HepG2 (cell line): ENCODE results near the gene DDX1. TPM values are rescaled to one million over a fixed set of nuclear protein-coding genes. Genes with fewer than 3 reads are reported as not detected.

Source experiments
- ATAC-seq: fragments of 200-7000 bp; cut with Tn5 transposase; 3 replicates; pipeline ENCODE4 v1.9.1; 2020; ENCODE audit warnings: mild to moderate bottlenecking, moderate library complexity
- BruUV-seq: library from RNA; stranded (reverse); fragments of 400-500 nt; replicated peaks from 2 replicates; lab custom pipeline; 2021; lab: Mats Ljungman, UMichigan
- CTCF ChIA-PET: fragments of 300-600 bp; formaldehyde crosslinking; extraction: SDS; loops from one replicate; lab custom pipeline; 2021; ENCODE audit warnings: low total read pairs, inconsistent platforms, low intra/inter-chr PET ratio; lab: Yijun Ruan, JAX
- POLR2A ChIA-PET: fragments of 350-600 bp; sonication (Branson Sonifier 250); formaldehyde crosslinking; loops from one replicate; lab custom pipeline; 2020; ENCODE audit warnings: antibody characterized with exemption, inconsistent platforms; lab: Yijun Ruan, JAX
- DNase-seq: peaks from one replicate; pipeline ENCODE4 v3.0.0-alpha.2; 2015; ENCODE audit warnings: low spot score
- FAIRE-seq: peaks from 3 replicates; lab custom pipeline; 2011; peaks lifted over from hg19 to GRCh38; lab: Jason Lieb, UNC
- H2AFZ ChIP-seq: one replicate; pipeline ENCODE4 v1.6.1; 2011; ENCODE audit warnings: low read length, inconsistent platforms
- H3K27ac ChIP-seq: fragments of 300-600 bp; 3 replicates; pipeline ENCODE4 v1.8.0; 2011; ENCODE audit warnings: mixed run types, mild to moderate bottlenecking, mixed read lengths, low read length, inconsistent platforms; ENCODE audit not compliant: insufficient read depth; ENCODE audit errors: extremely low read length
- H3K27me3 ChIP-seq, 2 experiments: fragments of 200-600 bp in 1 of 2; 2 replicates in 1 of 2; 3 replicates in 1 of 2; pipeline versions ENCODE4 v1.6.0 to v1.8.0; 2011; ENCODE audit warnings: low read length in 2 of 2, mild to moderate bottlenecking in 2 of 2, moderate library complexity in 2 of 2, inconsistent platforms in 1 of 2; ENCODE audit not compliant: insufficient read depth in 2 of 2, control insufficient read depth in 1 of 2
- H3K36me3 ChIP-seq, 2 experiments: fragments of 200-600 bp in 1 of 2; replicated peaks in 1 of 2; 2 replicates in 1 of 2; 3 replicates in 1 of 2; pipeline versions ENCODE4 v1.5.1 to v1.8.0; 2011; ENCODE audit warnings: low read length in 2 of 2, inconsistent platforms in 1 of 2; ENCODE audit not compliant: insufficient read depth in 2 of 2, control insufficient read depth in 1 of 2
- H3K4me1 ChIP-seq: 2 replicates; pipeline ENCODE4 v1.5.1; 2012; ENCODE audit warnings: low read length, inconsistent platforms; ENCODE audit not compliant: insufficient read depth
- H3K4me2 ChIP-seq: 2 replicates; pipeline ENCODE4 v1.6.0; 2011; ENCODE audit warnings: low read depth, low read length, inconsistent platforms
- H3K4me3 ChIP-seq, 3 experiments: fragments of 200-600 bp in 1 of 3; sonication (generic), shearing (Covaris generic) in 1 of 3; replicated peaks in 1 of 3; 2 replicates each; pipeline ENCODE4 v1.5.1; 2011 to 2016; ENCODE audit warnings: low read length in 3 of 3, inconsistent platforms in 2 of 3, low read depth in 2 of 3, mild to moderate bottlenecking in 2 of 3, control low read depth in 1 of 3, mixed read lengths in 1 of 3; ENCODE audit not compliant: insufficient read depth in 1 of 3
- H3K79me2 ChIP-seq: one replicate; pipeline ENCODE4 v1.6.1; 2011; ENCODE audit warnings: low read length, inconsistent platforms; ENCODE audit not compliant: insufficient read depth
- H3K9ac ChIP-seq: 2 replicates; pipeline ENCODE4 v1.6.0; 2011; ENCODE audit warnings: mild to moderate bottlenecking, low read depth, low read length, inconsistent platforms; ENCODE audit not compliant: insufficient read depth
- H3K9me3 ChIP-seq: 2 replicates; pipeline ENCODE4 v1.5.1; 2012; ENCODE audit warnings: mild to moderate bottlenecking, low read length
- H4K20me1 ChIP-seq: 2 replicates; pipeline ENCODE4 v1.6.0; 2011; ENCODE audit warnings: inconsistent platforms, mild to moderate bottlenecking, low read length, moderate library complexity; ENCODE audit not compliant: insufficient read depth
- GATAD2A ChIP-seq: IDR thresholded peaks from 2 replicates; pipeline ENCODE4 v1.6.1; 2016
- NFKBIZ ChIP-seq: IDR thresholded peaks from 2 replicates; pipeline ENCODE4 v1.6.1; 2018; ENCODE audit warnings: missing genetic modification reagents, missing compliant biosample characterization
- TOE1 ChIP-seq: sonication (generic); formaldehyde crosslinking; IDR thresholded peaks from 2 replicates; pipeline ENCODE4 v1.4.0; 2020; ENCODE audit warnings: mild to moderate bottlenecking, missing genetic modification reagents
- ZNF607 ChIP-seq: sonication (generic); formaldehyde crosslinking; IDR thresholded peaks from 2 replicates; pipeline ENCODE4 v1.5.1; 2020; ENCODE audit warnings: missing genetic modification reagents, mild to moderate bottlenecking, borderline replicate concordance
- ZNF737 ChIP-seq: sonication (generic); formaldehyde crosslinking; IDR thresholded peaks from 2 replicates; pipeline ENCODE4 v1.5.0; 2020; ENCODE audit warnings: missing genetic modification reagents, mild to moderate bottlenecking, borderline replicate concordance
- ZNF891 ChIP-seq: sonication (generic); formaldehyde crosslinking; IDR thresholded peaks from 2 replicates; pipeline ENCODE4 v1.5.0; 2020; ENCODE audit warnings: mild to moderate bottlenecking, missing genetic modification reagents
- WGBS: methylation state at CpG from one replicate; pipeline ENCODE4 v1.1.6; 2017; ENCODE audit warnings: low lambda C conversion rate; 5-methylcytosine and 5-hydroxymethylcytosine counted together
- in situ Hi-C: cut with HindIII; loops from 2 replicates; pipeline ENCODE4 v1.10.0; 2017; ENCODE audit warnings: low pct_unique_long_range_greater_than_20kb; ENCODE audit not compliant: extremely low pct_ligation_motif_present
- intact Hi-C: fragments of 100-400 bp; cut with micrococcal nuclease; formaldehyde crosslinking; loops from one replicate; pipeline ENCODE4 v1.10.0; 2022; ENCODE audit not compliant: unreplicated experiment
- polyA plus RNA-seq, 8 experiments: library from polyadenylated mRNA; depleted of rRNA in 3 of 8; stranded (reverse) in 7 of 8; unstranded in 1 of 8; fragments of >200 nt; fragmentation: Illumina TruSeq in 4 of 8; extraction: Trizol in 4 of 8; gene quantifications; 2 replicates each; pipeline versions ENCODE4 v1.2.1 to v1.2.3, GENCODE V29; 2011 to 2016; ENCODE audit warnings: low read depth in 4 of 8, missing spikeins in 1 of 8, mixed read lengths in 1 of 8; ENCODE audit not compliant: insufficient read depth in 1 of 8
- total RNA-seq, 5 experiments: library from RNA; depleted of rRNA; stranded (reverse); fragments of >200 nt; fragmentation: Illumina TruSeq; extraction: Trizol; gene quantifications; 2 replicates each; pipeline ENCODE4 v1.2.3, GENCODE V29; 2016; ENCODE audit warnings: low read depth in 1 of 5
- TF ChIP-seq, protein P1 (sequence below): sonication (generic); formaldehyde crosslinking; IDR thresholded peaks from 2 replicates; pipeline ENCODE4 v1.5.0; 2020; ENCODE audit warnings: missing genetic modification reagents
- TF ChIP-seq, protein P2 (sequence below): sonication (generic); formaldehyde crosslinking; IDR thresholded peaks from 2 replicates; pipeline ENCODE4 v1.4.0; 2020; ENCODE audit warnings: mild to moderate bottlenecking, missing genetic modification reagents
- TF ChIP-seq, protein P3 (sequence below): sonication (generic); formaldehyde crosslinking; IDR thresholded peaks from 2 replicates; pipeline ENCODE4 v1.9.0; 2021; ENCODE audit warnings: missing genetic modification reagents, mild to moderate bottlenecking, borderline replicate concordance

The DDX1 gene
- total and polyA plus RNA-seq, 2 of the 13 experiments (the other 11 are each of a cell fraction or from before 2014, with no cell fraction given) = 81.6 to 130 TPM

DNA sequence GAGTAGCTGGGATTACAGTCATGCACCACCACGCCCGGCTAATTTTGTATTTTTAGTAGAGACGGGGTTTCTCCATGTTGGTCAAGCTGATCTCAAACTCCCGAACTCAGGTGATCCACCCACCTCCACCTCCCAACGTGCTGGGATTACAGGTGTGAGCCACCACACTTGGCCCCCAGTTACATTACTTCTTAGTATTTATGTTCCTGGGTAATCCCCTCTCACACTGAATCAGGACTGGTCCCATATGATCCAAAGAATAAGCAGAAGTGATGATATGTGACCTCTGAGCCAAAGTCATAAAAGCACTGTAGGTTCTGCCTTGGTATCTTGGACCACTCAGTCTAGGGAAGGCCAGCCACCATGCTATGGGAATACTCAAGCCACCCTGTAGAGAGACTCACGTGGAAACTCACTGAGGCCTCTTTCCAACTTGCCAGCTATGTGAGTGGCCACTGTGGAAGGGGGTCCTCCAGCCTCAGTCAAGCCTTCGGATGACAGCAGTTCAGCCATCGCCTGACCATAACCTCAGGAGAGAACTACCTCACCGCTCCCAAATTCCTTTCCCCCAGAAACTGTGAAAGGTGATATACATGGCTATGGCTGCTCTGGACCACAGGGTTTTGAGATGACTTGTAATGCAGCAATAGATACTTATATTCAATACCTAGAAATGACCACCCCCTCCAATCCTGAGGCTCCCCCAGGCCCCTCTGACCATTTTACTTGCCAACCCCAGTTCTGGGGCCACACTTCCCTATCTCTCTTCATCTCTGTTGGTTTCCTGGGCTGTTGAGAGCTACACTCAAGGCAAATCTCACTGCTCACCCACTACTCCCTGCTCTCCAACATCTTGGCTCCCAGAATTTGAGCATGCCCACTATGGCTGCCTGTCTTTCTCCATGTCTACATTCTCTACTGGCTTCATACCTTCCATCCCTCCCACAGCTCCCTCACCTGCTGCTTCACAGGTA, 80.5 kb downstream of the DDX1 start:
- CTCF ChIA-PET = no interaction called here
- H3K4me1 ChIP-seq = peaks cover 41% of the 10 kb centered on the region
- no peak overlapping the region for H2AFZ ChIP-seq
- no peak overlapping the region for H3K4me3 ChIP-seq
- intact Hi-C loops = no loop called here
- in situ Hi-C loops = no loop called here
- no peak overlapping the region for H3K4me2 ChIP-seq
- POLR2A ChIA-PET = no interaction called here
- BruUV-seq = no TSS peak
- FAIRE-seq (no peak), ATAC-seq (no peak)
- 63% methylated on average over 9 of the region's 9 CpGs for WGBS
- no peaks in the 10 kb centered on the region for H3K36me3 ChIP-seq
- H3K27me3 ChIP-seq = peaks cover 0 to 18% of the 10 kb centered on the region in 2 experiments; a peak in 1 of 5 replicates
- TF ChIP-seq TOE1 (CRISPR knock-in tag) = no peak
- TF ChIP-seq, protein P1, sequence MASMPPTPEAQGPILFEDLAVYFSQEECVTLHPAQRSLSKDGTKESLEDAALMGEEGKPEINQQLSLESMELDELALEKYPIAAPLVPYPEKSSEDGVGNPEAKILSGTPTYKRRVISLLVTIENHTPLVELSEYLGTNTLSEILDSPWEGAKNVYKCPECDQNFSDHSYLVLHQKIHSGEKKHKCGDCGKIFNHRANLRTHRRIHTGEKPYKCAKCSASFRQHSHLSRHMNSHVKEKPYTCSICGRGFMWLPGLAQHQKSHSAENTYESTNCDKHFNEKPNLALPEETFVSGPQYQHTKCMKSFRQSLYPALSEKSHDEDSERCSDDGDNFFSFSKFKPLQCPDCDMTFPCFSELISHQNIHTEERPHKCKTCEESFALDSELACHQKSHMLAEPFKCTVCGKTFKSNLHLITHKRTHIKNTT = no peak
- no peak for TF ChIP-seq GATAD2A (CRISPR knock-in tag)
- TF ChIP-seq ZNF737 = no peak
- no peak for TF ChIP-seq NFKBIZ (CRISPR knock-in tag)
- no peak for TF ChIP-seq ZNF607 (CRISPR knock-in tag)
- TF ChIP-seq, protein P2, sequence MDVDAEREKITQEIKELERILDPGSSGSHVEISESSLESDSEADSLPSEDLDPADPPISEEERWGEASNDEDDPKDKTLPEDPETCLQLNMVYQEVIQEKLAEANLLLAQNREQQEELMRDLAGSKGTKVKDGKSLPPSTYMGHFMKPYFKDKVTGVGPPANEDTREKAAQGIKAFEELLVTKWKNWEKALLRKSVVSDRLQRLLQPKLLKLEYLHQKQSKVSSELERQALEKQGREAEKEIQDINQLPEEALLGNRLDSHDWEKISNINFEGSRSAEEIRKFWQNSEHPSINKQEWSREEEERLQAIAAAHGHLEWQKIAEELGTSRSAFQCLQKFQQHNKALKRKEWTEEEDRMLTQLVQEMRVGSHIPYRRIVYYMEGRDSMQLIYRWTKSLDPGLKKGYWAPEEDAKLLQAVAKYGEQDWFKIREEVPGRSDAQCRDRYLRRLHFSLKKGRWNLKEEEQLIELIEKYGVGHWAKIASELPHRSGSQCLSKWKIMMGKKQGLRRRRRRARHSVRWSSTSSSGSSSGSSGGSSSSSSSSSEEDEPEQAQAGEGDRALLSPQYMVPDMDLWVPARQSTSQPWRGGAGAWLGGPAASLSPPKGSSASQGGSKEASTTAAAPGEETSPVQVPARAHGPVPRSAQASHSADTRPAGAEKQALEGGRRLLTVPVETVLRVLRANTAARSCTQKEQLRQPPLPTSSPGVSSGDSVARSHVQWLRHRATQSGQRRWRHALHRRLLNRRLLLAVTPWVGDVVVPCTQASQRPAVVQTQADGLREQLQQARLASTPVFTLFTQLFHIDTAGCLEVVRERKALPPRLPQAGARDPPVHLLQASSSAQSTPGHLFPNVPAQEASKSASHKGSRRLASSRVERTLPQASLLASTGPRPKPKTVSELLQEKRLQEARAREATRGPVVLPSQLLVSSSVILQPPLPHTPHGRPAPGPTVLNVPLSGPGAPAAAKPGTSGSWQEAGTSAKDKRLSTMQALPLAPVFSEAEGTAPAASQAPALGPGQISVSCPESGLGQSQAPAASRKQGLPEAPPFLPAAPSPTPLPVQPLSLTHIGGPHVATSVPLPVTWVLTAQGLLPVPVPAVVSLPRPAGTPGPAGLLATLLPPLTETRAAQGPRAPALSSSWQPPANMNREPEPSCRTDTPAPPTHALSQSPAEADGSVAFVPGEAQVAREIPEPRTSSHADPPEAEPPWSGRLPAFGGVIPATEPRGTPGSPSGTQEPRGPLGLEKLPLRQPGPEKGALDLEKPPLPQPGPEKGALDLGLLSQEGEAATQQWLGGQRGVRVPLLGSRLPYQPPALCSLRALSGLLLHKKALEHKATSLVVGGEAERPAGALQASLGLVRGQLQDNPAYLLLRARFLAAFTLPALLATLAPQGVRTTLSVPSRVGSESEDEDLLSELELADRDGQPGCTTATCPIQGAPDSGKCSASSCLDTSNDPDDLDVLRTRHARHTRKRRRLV (CRISPR knock-in tag) = no peak
- no peak for TF ChIP-seq ZNF891 (CRISPR knock-in tag)
- TF ChIP-seq, protein P3, sequence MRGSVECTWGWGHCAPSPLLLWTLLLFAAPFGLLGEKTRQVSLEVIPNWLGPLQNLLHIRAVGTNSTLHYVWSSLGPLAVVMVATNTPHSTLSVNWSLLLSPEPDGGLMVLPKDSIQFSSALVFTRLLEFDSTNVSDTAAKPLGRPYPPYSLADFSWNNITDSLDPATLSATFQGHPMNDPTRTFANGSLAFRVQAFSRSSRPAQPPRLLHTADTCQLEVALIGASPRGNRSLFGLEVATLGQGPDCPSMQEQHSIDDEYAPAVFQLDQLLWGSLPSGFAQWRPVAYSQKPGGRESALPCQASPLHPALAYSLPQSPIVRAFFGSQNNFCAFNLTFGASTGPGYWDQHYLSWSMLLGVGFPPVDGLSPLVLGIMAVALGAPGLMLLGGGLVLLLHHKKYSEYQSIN (CRISPR knock-in tag) = no peak
- TF ChIP-seq, all 625 proteins: peak for 0
- Histone ChIP-seq H3K9me3 (no peaks in the 10 kb centered on the region), H4K20me1 (no peaks in the 10 kb centered on the region), H3K9ac (no peak overlapping the region), H3K79me2 (no peaks in the 10 kb centered on the region), H3K27ac (no peak overlapping the region)
- no peak for DNase-seq
